Fibroblast of skin of right quadriceps (primary cell): Measurements from ENCODE around the gene TRABD2A.
A peak's percentile ranks its signal among the peaks of the same experiment; 100 is the strongest.
"Not testable (repeated sequence)": the region's sequence is repeated elsewhere in the genome, so short reads cannot be mapped to it uniquely, and the experiment has no call there.

Experiments used
- DNase-seq: peaks from one replicate; pipeline ENCODE4 v3.0.0-alpha.2; 2013

The TRABD2A gene

GRCh38 chr2:84878896-84879583, 1.8 kb downstream of the TRABD2A start:
- DNase-seq: no peak

- no peak for DNase-seq
Observed at GRCh38 chr2:84878459-84878858, 2.4 kb downstream of the TRABD2A start.

- no peak for DNase-seq
Observed at GRCh38 chr2:84876369-84876768, 4.5 kb downstream of the TRABD2A start.

GRCh38 chr2:84875619-84876018, 5.3 kb downstream of the TRABD2A start:
- not testable (repeated sequence) for DNase-seq

- DNase-seq: no peak
Observed at GRCh38 chr2:84875213-84875560, 5.7 kb downstream of the TRABD2A start.

GRCh38 chr2:84874381-84875212, 6.3 kb downstream of the TRABD2A start:
- no peak for DNase-seq

GRCh38 chr2:84873350-84873749, 7.5 kb downstream of the TRABD2A start:
- no peak for DNase-seq

GRCh38 chr2:84872691-84873090, 8.2 kb downstream of the TRABD2A start:
- not testable (repeated sequence) for DNase-seq

- DNase-seq: no peak
Observed at GRCh38 chr2:84870306-84870705, 10.6 kb downstream of the TRABD2A start.

GRCh38 chr2:84868327-84868726, 12.6 kb downstream of the TRABD2A start:
- DNase-seq: not testable (repeated sequence)

GRCh38 chr2:84866122-84866521, 14.8 kb downstream of the TRABD2A start:
- DNase-seq: no peak

- peak; percentile 43 for DNase-seq
Observed at GRCh38 chr2:84865181-84865783, 15.6 kb downstream of the TRABD2A start.

- no peak for DNase-seq
Observed at GRCh38 chr2:84862006-84862405, 18.9 kb downstream of the TRABD2A start.

- DNase-seq: no peak
Observed at GRCh38 chr2:84861539-84861938, 19.3 kb downstream of the TRABD2A start.

GRCh38 chr2:84858937-84859336, 21.9 kb downstream of the TRABD2A start:
- DNase-seq: no peak

- DNase-seq: no peak
Observed at GRCh38 chr2:84858123-84858522, 22.8 kb downstream of the TRABD2A start.

- DNase-seq: no peak
Observed at GRCh38 chr2:84857566-84857965, 23.3 kb downstream of the TRABD2A start.

- no peak for DNase-seq
Observed at GRCh38 chr2:84856787-84857186, 24.1 kb downstream of the TRABD2A start.

- no peak for DNase-seq
Observed at GRCh38 chr2:84855731-84856130, 25.2 kb downstream of the TRABD2A start.

- no peak for DNase-seq
Observed at GRCh38 chr2:84854850-84855249, 26.0 kb downstream of the TRABD2A start.

GRCh38 chr2:84851876-84852275, 29.0 kb downstream of the TRABD2A start:
- no peak for DNase-seq

- no peak for DNase-seq
Observed at GRCh38 chr2:84850471-84850870, 30.4 kb downstream of the TRABD2A start.

- DNase-seq: no peak
Observed at GRCh38 chr2:84849271-84849952, 31.5 kb downstream of the TRABD2A start.
